ENCODE measurements around the gene CD6. TPM values are rescaled to one million over a fixed set of nuclear protein-coding genes. Genes with fewer than 3 reads are reported as not detected.

Gene CD6
- total RNA-seq, 1 experiment from 2014 or later: not detected

DNA sequence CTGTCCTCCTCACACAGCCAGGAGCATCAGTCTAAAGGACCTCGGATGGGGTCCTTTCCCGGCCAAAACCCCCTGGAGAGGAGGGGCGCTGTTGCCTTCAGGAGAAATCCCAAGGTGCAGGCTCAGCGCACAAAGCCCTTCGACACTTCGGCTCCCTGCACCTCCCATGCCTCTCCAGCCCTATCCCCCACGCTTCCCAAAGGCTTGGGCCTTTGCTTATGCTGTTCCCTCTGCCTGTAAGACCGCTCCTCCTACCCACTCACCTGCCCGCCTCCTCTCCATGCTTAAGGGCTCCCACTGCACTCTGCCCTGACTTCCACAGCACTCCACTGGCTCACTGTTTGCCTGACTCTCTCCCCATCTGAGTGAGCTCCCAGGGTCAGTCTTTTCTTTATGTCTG, 33.0 kb upstream of the CD6 start:
- Histone ChIP-seq H3K9ac (ENCODE audit: extremely low read depth, insufficient read length, low read length) (no peak overlapping the region), H2BK120ac (ENCODE audit: low read depth, low read length, poor library complexity, severe bottlenecking) (no peak overlapping the region), H2BK12ac (ENCODE audit: insufficient read length, low read depth, low read length) (no peak overlapping the region), H4K20me1 (ENCODE audit: control insufficient read depth, insufficient read depth, insufficient read length) (no peaks in the 10 kb centered on the region), H3K14ac (ENCODE audit: insufficient read depth, low read length) (no peak overlapping the region), H3K9me3 (ENCODE audit: control insufficient read depth, low read depth, low read length) (no peaks in the 10 kb centered on the region), H3K4ac (ENCODE audit: low read depth, low read length) (no peak overlapping the region), H3K4me2 (ENCODE audit: insufficient read depth, insufficient read length, low read length) (no peak overlapping the region), H4K8ac (replicated peaks; ENCODE audit: insufficient read length, low read depth, low read length) (no peak overlapping the region), H4K91ac (ENCODE audit: insufficient read length, low read depth, low read length) (no peak overlapping the region), H3K23ac (ENCODE audit: insufficient read length, low read depth, low read length) (no peak overlapping the region), H2BK15ac (ENCODE audit: low read depth, low read length) (no peak overlapping the region), H3K79me2 (ENCODE audit: insufficient read depth, low read length) (no peaks in the 10 kb centered on the region), H2AFZ (ENCODE audit: low read length) (no peak overlapping the region), H3T11ph (ENCODE audit: low read length) (no peak overlapping the region), H4K5ac (ENCODE audit: insufficient read length, low read depth, low read length) (no peak overlapping the region), H3K18ac (ENCODE audit: insufficient read length, low read depth, low read length) (no peak overlapping the region), H3K23me2 (ENCODE audit: insufficient read length, low read depth, low read length, poor library complexity, severe bottlenecking) (no peaks in the 10 kb centered on the region), H2BK20ac (ENCODE audit: low read depth, low read length, poor library complexity, severe bottlenecking) (no peak overlapping the region), H3K4me1 (ENCODE audit: insufficient read depth, low read length) (no peaks in the 10 kb centered on the region), H2BK5ac (ENCODE audit: insufficient read length, low read length) (no peak overlapping the region), H3K27me3 (ENCODE audit: insufficient read depth, low read length) (no peaks in the 10 kb centered on the region), H2AK5ac (ENCODE audit: insufficient read length, low read length) (no peak overlapping the region), H3K56ac (ENCODE audit: insufficient read length, low read depth, low read length) (no peak overlapping the region), H3K79me1 (ENCODE audit: insufficient read depth, low read depth, low read length, poor library complexity, severe bottlenecking) (no peaks in the 10 kb centered on the region), H3K27ac (ENCODE audit: insufficient read length, low read depth, low read length) (no peak overlapping the region)
- Mint-ChIP-seq H3K4me3 (no peak overlapping the region), H3K4me1 (peaks cover 7 to 8% of the 10 kb centered on the region in 2 experiments; a peak in 3 of 4 replicates), H3K27ac (peak overlapping the region in 2 of 3 experiments; percentile 34 to 47; a peak in 2 of 7 replicates), H3K36me3 (ENCODE audit: insufficient read depth in 1 of 3, low read depth in 3 of 3) (peaks cover 4 to 23% (median 19%) of the 10 kb centered on the region in 3 experiments; a peak in 6 of 7 replicates), H3K9me3 (no peaks in the 10 kb centered on the region), H3K27me3 (ENCODE audit: low read depth) (peaks cover 3% of the 10 kb centered on the region)
- WGBS (ENCODE audit: extremely low coverage, insufficient read length, low lambda C conversion rate): no CpG with 5 or more reads among the region's 9 CpGs
- TF ChIP-seq CTCF (conservative IDR thresholded peaks at IDR 0.05): 0 out of 3 replicates have a peak, but pooled peaks have one; percentile 12
- DNase-seq: no peak

Data from H9 (cell line).